Stimulated activated CD8-positive, alpha-beta memory T cell treated with anti-CD3 and anti-CD28 coated beads, Interleukin-4, amount 100 ng/mL, for 1 hour (primary cell): ENCODE results near the gene KDM8.

Source experiments
- DNase-seq, 2 donors: peaks; one replicate each; pipeline ENCODE4 v3.0.0-alpha.2; 2020; ENCODE audit warnings: low read depth in 2 of 2, low spot score in 1 of 2

The KDM8 gene

GRCh38 chr16:27267037-27267677 is 63.8 kb downstream of the KDM8 start:
- no peak for DNase-seq

DNA sequence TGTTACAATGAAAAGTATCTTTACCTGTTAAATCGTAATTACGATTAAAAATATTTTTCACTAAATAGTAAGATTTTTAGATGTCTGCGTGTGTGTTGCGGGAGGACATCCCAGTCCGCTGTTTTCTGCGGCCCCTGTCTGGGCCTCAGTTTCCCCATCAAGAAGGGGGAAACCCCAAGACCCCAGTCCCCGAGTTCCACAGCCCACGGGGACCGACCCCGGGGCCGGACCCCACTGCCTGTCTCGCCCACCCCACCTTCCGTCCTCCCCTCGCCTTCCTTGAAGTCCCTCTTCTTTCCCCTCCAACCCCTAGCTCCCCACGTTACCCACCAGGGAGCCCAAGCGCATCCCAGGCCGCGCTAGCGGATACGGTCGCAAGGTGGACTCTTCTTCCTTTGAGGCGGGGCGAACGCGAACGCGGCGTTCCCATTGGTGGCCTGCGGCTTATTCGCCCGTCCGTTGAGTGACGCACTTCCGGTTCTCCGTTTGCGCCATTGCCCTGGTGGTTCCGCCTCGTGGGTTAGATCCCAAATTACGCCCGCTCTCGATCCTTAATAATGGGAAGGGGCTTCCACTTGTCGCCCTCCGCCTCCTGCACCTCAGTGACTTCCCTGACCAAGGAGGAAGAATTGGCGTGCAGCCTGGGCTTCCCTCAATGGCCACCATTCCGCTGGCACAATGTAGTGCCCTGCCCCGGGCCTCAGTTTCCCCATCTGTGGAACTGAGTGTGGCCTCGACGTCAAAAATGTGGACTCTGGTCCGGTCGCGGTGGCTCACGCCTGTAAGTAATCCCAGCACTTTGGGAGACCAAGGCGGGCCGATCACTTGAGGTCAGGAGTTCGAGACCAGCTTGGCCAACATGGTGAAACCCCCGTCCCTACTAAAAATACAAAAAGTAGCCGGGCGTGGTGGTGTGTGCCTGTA is 65.3 kb downstream of the KDM8 start, which contains the start of gene NSMCE1:
Gene NSMCE1, minus strand, starts transcription at position 397 of the 924 bp plus-strand sequence. CDS start 11,202 bp downstream, outside the sequence.
- peak; percentile 87 to 94 for DNase-seq

- DNase-seq: no peak
Observed at GRCh38 chr16:27269300-27270150, 66.2 kb downstream of the KDM8 start.

DNA sequence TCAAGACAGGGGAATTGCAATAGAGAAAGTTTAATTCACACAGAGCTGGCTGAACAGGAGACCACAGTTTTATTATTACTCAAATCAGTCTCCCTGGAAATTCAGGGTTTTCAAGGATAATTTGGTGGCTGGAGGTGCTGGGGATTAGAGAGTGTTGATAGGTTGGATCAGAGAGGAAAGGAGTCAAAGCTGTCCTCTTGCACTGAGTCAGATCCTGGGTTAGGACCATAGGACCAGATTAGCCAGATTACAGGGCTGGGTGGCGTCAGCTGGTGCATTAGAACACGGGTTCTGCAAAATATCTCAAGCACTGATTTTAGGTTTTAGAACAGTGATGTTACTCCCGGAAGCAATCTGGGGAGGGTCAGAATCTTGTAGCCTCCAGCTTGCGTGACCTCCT is 67.0 kb downstream of the KDM8 start:
- no peak for DNase-seq
